GM19397 (cell line): Measurements from ENCODE around the gene APCDD1L.
A peak's percentile ranks its signal among the peaks of the same experiment; 100 is the strongest.

Experiments
- ATAC-seq: cut with Tn5 transposase; IDR thresholded peaks from one replicate; pipeline ENCODE4 v1.9.1; 2021; ENCODE audit warnings: mild to moderate bottlenecking, moderate library complexity; ENCODE audit not compliant: unreplicated experiment

The APCDD1L gene

GRCh38 chr20:58469616-58470015 lies 45.6 kb downstream of the APCDD1L start:
- ATAC-seq, result no peak

DNA sequence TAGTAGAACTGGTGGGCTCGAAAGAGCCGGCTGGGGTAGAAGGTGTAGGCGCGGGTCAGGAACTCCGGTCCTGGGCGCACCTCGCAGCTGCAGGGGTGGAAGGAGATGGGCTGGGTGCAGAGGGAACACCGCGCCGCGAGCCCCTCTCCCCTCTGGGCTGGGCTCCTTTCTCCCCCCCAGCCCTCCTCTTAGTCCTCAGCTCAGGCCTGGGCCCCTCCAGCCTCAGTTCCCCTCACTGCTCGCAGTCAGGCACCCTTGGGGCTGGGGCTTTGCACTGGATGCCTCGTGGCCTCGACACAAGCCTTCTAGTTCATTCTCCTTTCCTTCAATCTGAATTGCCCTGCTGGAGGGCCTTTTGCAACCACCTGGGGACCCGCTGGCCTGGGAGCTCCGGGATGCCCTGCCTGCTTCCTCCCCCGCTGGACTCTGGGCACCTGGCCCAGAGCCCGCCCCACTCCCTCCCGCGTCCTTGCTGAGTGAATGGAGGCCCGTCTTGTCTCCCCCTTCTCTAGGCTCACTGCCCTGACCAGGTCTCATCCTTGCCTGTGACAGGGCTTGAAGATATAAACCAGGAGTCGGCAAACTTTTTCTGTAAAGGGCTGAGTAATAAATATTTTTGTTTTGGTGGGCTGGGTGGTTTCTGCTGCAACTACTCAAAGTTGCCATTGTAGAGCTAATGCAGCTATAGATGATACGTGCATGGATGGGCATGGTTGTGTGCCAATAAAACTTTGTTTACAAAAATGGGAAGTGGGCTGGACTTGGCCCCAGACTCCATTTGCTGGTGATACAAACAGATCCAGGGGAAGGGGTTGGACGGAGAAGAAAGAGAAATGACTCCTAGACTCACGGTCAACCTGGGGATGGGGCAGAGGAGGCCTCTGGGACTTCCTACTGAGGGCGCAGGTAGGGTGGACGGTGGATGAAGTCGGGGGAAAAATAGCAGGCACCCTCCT lies 47.3 kb downstream of the APCDD1L start:
- ATAC-seq, result no peak

DNA sequence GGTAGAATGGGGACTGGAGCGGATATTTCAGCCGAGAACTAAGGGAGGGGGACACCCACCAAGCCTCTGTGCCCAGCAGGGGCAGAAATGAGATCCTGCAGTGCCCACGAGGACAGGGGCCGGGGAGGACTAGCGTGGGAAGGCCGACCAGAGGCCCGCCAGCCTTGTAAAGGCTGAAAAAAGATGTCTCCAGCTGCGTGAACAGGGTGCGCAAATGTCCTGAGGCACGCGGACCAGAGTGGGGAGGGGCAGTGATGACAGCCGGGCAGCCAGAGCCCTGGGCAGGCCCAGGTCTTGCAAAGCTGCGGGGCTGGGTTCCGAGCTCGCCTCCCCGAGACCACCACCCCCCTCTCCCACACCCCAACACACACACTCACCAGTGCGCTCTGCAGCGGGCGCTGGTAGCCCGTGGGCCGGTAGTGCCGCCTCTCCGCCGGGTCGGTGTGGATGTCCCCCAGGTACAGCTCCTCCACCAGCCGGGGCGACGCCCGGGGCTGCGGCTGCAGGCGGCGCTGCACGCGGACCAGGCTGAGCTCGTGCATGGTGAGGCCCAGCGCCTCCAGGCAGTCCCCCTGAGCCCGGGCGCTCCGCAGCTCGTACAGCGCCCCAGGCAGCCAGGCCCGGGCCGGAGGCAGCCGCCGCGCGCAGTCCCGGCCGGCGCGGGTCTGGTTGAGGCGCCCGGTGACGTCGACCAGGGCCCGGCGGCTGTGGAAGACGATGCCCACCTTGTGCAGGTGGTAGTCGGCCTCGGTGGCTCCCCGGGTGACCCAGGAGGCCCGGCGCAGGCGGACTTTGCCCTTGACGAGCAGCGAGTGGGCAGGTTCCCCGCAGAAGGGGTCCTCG lies 48.2 kb downstream of the APCDD1L start:
- ATAC-seq, result no peak

DNA sequence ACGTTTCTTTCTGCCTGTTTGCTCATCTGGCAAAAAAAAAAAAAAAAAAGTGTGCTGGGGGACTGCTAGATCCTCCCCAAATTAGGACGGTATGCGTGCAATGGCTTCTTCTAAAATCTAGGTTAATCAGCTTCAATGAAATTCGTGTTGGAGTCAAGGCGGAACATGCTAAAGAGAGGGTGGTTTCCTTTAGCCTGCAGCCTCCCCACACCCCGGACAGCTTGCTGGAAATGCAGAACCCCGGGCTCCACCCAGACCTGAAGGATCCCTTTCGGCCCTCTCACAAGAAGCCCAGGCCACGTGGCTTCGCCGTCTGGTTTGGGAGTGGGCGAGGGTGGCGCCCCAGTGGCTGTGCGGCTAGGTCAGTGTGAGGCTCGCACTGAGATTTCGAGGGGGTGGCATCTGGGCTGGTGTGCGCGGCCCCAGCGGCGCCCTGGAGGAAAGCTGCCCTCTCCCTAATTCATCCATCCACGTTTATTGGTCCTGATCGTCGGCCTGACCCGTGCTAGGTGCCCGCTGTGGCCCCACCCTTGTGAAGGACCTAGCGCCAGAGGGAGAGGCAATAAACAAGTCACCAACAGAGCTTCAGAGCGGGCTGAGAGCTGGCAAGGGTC lies 49.0 kb downstream of the APCDD1L start:
- ATAC-seq, result no peak

DNA sequence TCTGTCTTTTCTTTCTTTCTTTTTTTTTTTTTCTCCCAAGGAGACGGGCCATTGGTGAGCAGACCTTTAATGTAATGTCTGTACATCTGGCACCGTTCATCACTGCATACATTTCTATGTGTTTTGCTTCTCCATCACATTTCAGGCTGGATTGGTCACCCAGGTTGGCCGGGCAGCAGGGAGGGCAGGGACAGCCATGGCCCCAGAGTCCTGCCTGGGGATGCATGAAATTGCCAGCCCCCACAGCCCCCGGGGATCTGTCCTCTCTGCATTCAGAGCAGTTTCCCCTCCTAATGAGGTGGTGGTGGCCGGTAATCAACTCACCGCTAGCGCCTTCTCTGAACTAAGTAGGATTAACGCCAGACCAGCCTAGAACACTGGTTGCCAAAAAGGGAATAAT lies 50.4 kb downstream of the APCDD1L start:
- ATAC-seq, result no peak

DNA sequence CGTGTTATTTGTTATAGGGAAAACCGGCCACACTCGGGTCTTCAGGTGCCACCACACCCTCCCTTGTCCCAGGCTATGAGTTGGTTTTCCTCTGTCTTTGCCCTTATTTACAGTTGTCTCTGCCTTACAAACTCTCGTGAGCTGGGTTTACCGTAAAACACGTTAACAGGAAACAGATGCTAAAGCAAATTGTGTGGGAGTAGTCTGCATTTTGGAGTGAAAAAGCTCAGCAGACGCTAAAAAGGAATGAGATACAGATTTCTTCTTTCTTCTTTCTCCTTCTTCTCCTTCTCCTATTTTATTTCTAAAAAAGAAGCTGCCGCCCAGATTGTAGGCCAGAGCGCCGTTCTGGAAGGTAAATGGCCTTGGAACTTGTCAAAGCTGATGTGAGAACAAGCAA lies 51.9 kb downstream of the APCDD1L start:
- ATAC-seq, result no peak

GRCh38 chr20:58461899-58462298 lies 53.3 kb downstream of the APCDD1L start:
- ATAC-seq, result no peak

GRCh38 chr20:58461104-58461503 lies 54.1 kb downstream of the APCDD1L start:
- no peak for ATAC-seq

- ATAC-seq, result peak; percentile 29
These were observed 56.0 kb downstream of the APCDD1L start for GRCh38 chr20:58459058-58459750.

DNA sequence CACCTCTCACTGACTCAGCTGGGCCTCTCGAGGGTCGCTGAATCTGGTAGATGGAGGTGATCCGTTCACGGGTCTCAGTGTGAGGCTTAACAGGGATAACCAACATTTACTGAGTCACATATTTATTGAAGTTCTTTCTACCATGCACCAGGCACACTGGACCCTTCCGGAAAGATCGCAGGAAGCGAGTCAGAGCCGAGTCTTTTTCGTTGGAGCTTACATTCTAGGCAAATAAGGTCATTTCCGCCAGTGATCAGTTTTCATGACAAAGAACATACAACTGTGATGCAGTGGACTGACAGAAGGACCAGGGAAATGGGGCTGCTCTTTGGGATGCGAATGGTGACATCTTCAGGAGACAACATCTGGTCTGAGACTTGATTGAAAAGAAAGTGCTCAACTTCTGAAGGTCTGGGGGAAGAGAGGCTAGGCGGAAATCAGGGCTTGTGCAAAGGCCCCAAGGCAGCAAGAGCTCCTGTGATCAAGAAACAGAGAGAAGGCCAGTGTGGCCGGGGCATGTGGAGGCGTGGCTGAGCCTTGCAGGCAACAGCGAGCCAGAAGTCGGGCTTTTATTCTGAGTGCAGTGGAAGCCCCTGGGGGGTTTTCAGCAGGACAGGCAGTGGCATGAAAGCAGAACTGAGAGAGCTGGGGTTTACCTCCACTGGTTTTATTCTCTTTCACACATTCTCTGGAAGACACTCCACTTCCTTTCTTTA lies 56.7 kb downstream of the APCDD1L start:
- ATAC-seq, result peak; percentile 96

DNA sequence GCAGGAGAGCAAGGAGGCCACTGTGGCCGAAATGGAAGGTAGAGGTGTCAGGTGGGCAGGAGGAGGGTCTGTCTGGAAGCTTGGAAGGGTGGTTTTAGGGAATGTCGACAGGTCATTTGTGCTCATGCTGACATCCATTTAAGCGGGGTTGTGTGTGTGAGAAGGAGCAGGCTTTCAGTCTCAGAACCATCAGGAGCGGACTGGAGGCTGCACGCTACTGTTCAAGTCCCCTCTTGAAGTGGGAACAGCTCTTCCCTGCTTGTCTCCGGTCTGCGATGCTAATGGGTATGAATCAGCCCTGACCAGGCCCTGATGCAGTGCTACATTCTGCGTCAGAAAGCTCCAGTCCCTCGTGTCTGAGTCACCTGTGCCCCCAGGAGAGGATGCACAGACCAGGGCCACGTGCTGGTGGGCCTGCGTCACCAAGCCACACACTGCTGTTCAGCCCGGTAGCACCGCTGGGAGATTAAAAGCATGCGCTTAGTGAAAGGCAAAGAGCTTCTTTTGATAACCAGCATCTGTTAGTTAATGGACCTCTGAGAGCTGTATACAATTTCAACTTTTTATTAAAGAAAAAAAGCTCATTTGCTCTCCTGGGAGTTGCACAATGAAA lies 58.0 kb downstream of the APCDD1L start:
- no peak for ATAC-seq

DNA sequence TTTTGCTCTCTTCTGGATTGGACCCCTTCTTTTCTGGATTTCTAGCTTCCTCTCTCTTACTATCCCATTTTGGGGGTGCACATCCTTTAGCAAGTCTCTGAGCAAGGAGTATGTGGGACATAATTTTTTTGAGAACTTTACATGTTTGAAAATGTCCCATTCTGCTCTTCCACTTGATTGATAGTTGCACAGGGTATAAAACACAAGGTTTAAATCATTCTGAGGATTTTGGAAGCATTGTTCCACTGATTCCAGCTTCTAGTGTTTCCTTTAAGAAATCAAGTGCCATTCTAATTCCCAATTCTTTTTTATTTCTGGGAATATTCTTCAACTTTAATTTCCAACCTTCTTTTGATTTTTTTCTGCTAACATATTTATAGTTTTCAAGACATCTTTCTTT lies 60.7 kb downstream of the APCDD1L start:
- no peak for ATAC-seq

GRCh38 chr20:58453391-58453790 lies 61.8 kb downstream of the APCDD1L start:
- ATAC-seq, result no peak

DNA sequence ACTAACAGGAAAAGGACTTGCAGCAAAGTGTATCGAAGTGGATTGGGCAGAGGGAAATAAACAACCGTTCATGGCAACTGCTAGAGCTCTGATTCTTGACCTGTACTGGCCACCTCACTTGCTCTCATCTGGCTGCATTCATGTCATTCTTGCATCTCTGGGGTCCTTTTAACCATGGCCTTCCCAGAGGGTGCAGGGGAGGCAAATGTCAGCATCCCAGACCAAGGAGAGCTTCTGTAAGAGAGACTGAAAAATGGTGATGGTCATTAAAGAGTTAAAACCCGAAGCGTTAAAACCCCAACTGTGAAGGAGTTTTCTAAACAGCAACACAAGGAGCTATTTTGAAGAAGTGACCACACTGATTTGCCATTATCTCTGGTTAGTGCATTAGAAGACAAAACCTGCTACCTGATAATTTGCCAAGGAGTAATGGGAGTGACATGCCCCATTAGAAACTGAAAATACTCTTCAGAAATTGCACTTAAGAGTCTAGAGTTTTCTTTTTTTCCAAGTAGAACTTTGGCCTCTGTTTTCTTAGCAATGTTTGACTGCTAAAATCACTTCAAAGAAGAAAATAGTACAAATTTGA lies 62.4 kb downstream of the APCDD1L start:
- no peak for ATAC-seq

DNA sequence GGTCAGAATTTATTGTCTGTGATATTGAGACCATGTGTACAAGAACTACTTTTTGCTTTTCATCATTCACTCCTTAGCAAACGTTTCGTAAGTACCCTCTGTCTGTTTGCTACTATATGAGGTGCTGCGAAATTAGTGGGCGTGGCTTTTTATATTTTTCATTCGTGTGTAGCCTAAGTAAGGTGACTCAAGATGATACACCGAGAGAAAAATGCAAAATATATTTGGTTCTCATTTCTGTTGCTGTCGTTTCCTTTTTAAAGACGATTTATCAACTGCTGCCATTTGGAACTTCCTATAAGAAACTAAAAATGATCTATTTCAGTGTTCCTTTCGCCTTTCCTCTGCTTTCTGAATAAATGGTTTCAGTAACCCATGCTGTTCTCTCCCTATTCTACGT lies 64.9 kb downstream of the APCDD1L start:
- no peak for ATAC-seq

DNA sequence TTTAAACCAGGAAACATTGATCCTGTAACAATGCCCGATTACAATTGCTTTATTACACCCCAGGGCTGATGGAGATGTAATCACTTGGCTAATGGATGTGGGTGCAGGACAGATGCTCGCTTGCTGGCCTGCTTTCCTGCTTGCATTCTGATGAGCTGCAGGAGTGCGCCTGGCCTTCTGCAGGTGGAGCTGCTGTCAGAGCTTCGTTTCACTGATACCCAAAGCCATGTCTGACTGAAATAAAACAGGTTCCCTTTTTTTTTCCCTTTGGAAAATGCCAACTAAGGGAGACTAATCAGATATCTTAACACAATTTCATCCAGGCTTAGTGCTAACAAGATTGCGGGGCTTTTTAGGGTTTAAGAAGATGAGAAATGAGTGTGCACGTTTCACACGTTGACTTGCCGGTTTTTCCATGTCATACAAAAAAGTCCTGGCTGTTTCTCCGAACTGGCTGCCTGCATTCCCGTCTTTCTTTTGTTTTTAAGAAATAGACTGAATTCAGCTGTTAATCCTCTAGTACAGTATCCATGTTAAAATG lies 65.4 kb downstream of the APCDD1L start:
- no peak for ATAC-seq

GRCh38 chr20:58448958-58449357 lies 66.2 kb downstream of the APCDD1L start:
- ATAC-seq, result no peak

DNA sequence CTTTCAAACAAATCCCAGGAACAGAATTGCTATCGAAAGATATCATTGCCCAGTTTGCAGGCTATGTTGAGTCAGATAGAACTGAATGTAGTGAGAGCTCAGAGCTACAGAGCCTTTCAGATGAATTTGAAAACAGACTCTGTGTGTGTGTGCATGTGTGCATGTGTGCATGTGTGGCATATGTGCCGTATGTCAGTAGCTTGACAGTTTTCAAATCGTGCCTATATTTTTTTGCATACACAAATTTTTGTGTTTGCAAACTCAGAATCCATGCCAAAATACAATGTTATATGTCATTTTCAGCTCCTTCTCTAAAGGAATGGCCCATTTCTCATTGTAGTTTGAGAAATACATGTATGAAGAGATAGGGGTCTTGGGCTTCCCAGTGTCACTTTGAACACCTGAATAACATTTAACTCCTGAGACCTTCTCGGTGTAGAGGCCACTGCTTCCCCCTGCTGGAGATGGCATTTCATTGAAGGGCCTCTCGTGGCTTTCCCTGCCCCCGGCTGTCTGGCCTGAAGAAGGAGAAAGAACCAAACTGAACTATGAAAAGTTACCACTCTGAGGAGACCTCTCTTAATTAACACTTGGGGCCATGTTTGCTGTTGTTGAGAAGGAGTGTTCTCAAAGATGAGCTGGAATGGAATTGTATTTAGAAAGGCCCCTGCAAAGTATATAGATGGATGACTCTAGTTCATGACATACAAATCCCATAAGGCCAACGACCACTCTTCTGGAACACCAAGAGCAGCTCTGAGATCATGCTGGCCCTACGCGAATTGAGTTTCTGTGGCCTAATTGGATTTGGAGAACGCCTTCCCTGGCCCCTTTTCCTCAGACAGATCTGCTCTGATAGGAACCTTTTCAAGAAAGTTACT lies 67.4 kb downstream of the APCDD1L start:
- ATAC-seq, result no peak
